GOT3 (cell line): ENCODE results near the gene FGFR3.

Experiments used
- DNase-seq: peaks from one replicate; lab custom pipeline; 2025; ENCODE audit warnings: mixed read lengths; lab: John Stamatoyannopoulos, UW

Gene FGFR3

GRCh38 chr4:1770245-1770644 is 22.8 kb upstream of the FGFR3 start:
- DNase-seq = no peak

- no peak for DNase-seq
These were observed 22.3 kb upstream of the FGFR3 start for GRCh38 chr4:1770791-1771231.

GRCh38 chr4:1771555-1772305 is 21.4 kb upstream of the FGFR3 start:
- DNase-seq = no peak

- no peak for DNase-seq
These were observed 20.1 kb upstream of the FGFR3 start for GRCh38 chr4:1772853-1773538.

GRCh38 chr4:1773754-1774153 is 19.3 kb upstream of the FGFR3 start:
- DNase-seq = no peak

- no peak for DNase-seq
These were observed 17.2 kb upstream of the FGFR3 start for GRCh38 chr4:1775731-1776500.

GRCh38 chr4:1776521-1777161 is 16.5 kb upstream of the FGFR3 start:
- no peak for DNase-seq

- no peak for DNase-seq
These were observed 15.1 kb upstream of the FGFR3 start for GRCh38 chr4:1777822-1778641.

GRCh38 chr4:1778642-1779392 is 14.3 kb upstream of the FGFR3 start:
- DNase-seq = no peak

GRCh38 chr4:1779588-1780382 is 13.3 kb upstream of the FGFR3 start:
- DNase-seq = no peak

GRCh38 chr4:1780435-1780834 is 12.7 kb upstream of the FGFR3 start:
- no peak for DNase-seq

- DNase-seq = no peak
These were observed 10.1 kb upstream of the FGFR3 start for GRCh38 chr4:1783015-1783414.

- DNase-seq = no peak
These were observed 9.1 kb upstream of the FGFR3 start for GRCh38 chr4:1783970-1784369.

- no peak for DNase-seq
These were observed 8.7 kb upstream of the FGFR3 start for GRCh38 chr4:1784395-1784788.

- no peak for DNase-seq
These were observed 8.1 kb upstream of the FGFR3 start for GRCh38 chr4:1784789-1785591.

- no peak for DNase-seq
These were observed 7.5 kb upstream of the FGFR3 start for GRCh38 chr4:1785592-1785991.

- no peak for DNase-seq
These were observed 6.3 kb upstream of the FGFR3 start for GRCh38 chr4:1786544-1787362.

GRCh38 chr4:1787411-1788077 is 5.5 kb upstream of the FGFR3 start:
- no peak for DNase-seq
